Activated CD4-positive, alpha-beta T cell treated with anti-CD3 and anti-CD28 coated beads, Interleukin-2, amount 50 U/mL, for 48 hours (primary cell): ENCODE data around the gene KDR.

Source experiments
- DNase-seq, 2 experiments: peaks; one replicate each; pipeline ENCODE4 v3.0.0-alpha.2; 2020

The KDR gene

DNA sequence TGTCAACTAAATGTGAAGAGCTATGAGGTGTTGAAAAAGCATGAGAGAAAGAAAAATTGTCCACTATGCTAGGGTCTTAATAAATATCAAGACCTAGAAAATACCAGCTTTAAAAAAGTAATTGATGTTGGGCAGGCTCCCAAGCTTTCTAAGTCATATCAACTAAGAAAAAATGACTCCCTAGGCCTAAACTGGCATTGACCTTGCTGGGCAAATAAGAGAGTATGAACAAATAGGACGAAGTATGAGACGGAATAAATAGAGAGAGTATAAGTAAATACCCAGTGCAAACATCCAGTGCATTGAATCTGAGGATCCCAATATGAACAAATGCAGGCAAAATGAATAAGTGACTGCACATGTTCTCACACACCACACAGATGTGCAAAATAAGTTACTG, 3.2 kb downstream of the KDR start:
- DNase-seq: no peak

DNA sequence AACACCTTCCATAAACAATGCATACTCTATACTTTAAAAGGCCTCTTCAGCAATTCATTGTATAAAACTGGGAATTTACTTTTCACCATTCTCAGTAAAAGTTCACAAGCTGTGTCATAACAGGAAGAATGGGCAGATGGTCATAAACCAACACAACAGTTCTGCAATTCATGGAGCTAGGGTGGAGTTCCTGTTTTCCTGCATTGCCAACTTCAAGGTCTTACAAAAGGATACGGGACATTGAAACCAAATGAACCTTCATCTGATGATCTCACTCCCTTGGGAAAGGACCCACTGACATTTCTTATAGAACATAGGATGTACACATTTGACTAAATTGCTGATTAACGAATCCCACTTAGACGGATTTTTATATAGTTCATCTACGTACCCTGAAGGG, 4.1 kb downstream of the KDR start:
- DNase-seq: no peak

DNA sequence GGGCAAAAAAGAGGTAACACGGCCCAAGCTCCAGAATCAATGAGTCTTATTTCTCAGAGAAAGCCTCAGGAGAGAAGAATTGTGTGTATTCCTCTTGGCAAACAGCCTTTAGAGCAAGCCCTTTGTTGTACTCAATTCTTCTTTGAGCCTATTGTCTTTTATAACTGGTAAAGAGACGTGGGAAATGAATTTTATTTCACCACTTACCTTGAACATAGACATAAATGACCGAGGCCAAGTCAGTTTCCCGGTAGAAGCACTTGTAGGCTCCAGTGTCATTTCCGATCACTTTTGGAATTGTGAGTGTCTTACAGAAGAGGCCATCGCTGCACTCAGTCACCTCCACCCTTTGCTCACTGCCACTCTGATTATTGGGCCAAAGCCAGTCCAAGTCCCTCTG, 7.0 kb downstream of the KDR start:
- DNase-seq: no peak

DNA sequence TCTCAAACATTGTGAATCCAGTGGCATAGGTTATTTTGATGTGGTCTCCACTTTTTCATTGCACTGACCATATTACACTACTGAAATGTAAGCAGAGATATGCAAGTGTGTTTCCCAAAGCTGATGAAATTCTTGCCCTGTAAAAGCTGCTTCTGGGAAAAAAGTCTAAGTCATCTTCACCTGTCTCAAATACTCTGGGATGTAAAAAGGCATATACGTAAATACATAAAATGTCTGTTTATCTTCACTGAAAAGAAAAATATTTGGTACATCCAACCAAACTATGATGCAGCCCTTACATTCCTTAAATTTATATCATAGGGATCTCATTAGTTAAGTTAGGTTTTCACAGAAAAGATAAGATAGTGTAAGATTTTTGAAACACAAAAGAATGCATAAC, 7.9 kb downstream of the KDR start:
- no peak for DNase-seq

DNA sequence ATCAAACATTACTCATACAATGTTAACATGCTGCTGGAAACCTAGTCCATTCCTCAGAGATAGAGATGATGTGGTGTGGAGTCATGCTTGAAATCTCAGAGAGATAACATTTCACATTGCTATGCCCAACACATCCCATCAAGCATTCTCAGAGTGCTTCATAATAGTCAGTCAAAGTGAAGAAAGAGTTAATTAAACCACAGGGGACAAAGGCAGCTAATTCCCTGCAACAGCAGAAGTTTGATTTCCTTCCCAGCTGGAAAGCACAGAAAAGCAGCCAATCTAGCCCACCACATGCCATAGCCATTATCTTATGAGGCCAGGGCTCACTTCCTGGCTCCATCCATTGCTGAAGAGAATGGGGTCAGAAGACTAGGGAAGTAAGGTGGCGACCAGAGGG, 8.9 kb downstream of the KDR start:
- no peak for DNase-seq

DNA sequence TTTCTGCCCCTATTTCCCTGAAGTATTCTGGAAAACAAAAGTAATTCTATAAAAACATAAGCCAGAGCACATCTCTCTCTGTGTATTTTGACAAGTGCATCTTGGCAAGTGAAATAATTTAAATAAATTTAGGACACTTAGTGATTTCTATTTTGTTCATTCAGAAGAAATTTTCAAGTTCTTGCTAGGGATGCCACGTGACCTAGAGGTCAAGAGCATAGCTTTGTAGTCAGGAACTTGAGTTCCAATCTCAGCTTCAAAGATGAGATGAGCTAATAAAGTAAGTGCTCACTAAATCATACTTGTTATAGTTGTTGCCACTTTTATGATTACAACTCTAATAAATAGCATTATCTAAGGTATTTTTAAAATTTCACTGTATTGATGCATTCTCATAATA, 13.8 kb downstream of the KDR start:
- no peak for DNase-seq

DNA sequence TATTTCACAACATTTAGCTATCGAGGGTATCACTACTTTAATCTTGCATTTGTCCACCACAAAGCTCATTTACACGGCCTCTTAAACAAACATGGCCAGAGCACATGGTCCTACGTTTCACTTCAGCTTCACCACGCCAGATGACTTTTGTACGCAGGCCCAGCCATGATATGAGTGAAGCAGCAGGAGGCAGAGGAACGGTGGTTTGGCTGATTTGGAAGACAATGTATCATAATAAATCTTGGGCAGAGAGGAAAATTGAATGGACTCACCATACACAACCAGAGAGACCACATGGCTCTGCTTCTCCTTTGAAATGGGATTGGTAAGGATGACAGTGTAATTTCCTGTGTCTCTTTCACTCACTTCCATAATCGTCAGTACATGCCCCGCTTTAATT, 15.3 kb downstream of the KDR start:
- no peak for DNase-seq

DNA sequence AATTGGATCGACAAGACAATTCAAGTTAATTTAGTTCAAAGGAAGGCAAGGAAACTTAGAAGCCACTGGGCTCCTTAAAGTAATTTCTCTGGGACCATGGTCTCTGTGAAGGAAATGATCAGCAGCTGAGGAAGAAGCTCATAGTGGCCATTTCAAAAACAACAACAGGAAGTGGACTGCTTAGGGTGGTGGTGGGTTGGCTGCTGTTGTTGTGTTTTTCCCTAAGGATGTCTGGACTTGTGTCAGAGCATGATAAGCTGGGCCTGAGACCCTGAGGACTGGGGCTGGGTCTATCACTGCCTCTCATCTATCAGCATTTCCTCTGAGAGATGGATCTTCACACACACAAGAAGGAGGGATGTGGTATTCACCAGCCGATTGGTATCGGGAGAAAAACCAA, 18.3 kb downstream of the KDR start:
- DNase-seq: no peak

DNA sequence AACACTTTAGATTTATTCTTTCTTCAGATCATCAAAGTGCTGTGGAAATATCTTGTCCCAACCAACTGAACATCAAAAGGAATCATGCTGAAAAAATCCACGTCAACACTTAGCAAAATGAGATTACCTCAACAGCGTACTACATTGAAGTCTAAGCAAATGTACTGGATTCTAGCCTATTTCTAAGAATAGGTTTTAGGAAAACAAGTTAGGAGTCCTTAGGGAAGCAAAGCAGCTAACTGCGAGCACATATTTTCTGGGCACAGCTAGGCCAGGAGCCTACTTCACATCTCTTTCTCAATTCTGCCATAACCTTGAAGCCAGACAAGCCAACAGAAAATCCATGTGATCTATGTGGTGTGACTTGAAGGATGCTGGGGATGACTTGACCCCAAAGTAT, 22.2 kb downstream of the KDR start:
- DNase-seq: no peak

DNA sequence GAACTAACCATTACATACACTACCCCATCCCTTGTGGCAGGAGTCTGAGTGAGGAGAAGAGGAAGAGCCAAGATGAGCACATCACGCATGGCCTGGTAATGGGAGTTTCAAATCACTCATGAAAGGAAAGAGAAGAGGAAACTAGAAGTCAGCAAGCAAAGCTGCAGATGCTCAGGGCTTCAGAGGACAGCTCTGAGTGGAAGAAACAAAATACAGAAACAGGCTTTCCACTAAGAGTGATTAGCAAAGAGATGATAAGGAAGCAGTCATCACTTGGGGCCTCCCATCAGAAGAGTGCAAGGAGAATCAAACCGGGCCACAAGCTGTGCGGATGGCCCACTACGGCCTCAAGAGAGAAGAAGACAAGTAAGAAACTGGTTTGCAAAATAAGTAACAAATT, 25.6 kb downstream of the KDR start:
- DNase-seq: no peak

DNA sequence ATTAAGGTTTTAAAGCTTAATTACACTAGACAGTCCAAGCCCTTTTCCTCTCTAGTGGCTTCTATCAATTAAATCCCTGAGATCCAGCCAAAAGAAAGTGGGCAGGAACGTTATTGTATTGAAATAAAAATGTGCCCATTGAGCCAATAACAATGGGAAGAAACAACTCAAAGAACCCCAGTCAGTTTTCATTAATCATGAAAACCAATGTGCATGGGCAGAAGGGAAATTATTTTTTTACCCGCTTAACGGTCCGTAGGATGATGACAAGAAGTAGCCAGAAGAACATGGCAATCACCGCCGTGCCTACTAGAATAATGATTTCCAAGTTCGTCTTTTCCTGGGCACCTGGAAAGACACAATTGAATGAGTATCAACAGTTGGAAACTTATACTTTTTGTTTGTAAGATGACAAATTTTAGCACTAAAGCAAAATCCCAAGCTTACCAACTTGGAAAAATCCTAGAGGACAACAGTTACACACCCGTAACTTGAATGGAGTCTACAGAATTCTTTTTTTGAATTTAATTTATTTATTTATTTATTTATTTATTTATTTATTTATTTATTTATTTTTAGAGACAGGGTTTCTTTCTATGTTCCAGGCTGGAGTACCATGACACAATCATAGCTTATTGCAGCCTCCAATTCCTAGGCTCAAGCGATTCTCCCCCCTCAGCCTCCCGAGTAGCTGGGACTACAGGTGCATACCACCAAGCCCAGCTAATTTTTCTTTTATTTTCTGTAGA, 26.8 kb downstream of the KDR start:
- no peak for DNase-seq

DNA sequence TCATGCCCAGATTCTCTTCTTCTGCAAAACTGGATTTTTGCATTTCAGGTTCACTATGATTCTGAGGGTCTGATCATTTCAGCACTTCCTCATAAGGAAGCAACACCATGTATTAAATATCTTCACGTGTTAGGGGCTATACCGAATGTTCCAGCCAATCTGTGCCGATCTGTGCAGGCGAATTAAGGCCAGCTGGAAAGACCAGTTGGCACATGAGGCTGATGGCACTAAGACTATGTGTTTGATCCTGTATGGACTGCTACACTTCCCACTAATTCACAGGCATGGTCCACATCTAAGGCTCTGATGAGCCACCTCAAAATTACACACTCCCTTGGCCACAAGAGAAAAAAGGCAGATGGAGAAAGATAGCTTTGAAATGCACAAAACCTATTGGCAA, 28.8 kb downstream of the KDR start:
- no peak for DNase-seq

DNA sequence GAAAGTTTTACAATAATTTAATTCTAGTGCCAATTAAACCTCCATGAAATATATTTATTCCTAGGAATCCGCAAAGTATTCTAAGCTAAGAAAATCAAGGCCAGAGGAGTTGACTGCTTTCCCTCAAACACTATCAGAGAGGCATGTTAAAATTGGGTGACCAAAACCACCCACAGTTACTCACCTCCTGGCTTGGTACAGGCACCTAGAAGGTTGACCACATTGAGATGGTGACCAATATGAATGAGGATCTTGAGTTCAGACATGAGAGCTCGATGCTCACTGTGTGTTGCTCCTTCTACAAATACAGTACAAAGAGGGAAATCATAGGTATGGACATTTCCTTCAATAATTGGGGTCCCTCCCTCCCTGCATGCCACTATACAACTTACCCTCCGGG, 29.4 kb downstream of the KDR start:
- DNase-seq: no peak

DNA sequence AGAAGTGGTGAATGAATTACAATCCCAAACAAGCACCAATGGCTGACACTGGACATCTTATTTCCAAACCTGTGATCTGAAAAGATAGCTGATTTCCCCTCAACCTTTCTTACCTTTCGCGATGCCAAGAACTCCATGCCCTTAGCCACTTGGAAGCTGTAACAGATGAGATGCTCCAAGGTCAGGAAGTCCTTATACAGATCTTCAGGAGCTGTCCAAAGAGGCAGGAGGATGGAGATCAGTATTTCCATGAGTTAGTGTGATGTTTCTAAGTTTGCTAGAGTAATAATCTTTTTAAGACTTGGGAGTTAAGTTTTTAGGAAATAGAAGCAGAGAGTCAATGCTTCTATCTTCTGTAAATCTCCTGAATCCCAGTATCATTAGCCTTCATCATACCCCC, 32.9 kb downstream of the KDR start:
- DNase-seq: no peak

DNA sequence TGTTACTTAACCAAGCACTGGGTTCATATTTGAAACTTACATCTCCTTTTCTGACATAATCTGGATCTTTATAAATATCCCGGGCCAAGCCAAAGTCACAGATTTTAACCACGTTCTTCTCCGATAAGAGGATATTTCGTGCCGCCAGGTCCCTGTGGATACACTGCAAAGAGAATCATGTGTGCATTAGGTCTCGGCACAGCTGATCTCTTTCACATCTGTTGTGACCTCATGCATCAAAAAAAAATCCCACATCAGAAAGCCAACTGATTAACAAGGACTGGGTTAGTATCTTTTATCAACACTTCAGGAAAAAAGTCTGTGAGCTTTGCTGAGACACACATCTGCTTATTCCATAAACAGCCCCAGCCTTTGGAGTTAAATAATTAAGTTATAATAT, 35.5 kb downstream of the KDR start:
- DNase-seq: no peak

DNA sequence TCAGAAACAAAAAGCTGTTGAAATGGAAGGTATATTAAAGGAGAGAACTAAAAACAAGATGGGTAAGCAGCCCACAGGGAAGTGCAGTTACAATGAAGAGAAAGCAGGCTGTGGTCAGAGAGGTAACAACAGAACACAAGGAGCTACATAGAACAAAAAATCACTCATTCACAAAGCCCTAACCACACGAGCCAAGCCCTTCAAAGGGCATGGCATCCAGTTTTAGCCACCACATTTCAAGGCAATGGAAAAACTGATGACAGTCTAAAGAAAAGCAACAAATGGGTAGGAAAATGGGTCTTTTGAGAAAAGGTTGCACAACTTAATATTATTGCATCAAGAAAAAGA, 37.5 kb downstream of the KDR start:
- no peak for DNase-seq

DNA sequence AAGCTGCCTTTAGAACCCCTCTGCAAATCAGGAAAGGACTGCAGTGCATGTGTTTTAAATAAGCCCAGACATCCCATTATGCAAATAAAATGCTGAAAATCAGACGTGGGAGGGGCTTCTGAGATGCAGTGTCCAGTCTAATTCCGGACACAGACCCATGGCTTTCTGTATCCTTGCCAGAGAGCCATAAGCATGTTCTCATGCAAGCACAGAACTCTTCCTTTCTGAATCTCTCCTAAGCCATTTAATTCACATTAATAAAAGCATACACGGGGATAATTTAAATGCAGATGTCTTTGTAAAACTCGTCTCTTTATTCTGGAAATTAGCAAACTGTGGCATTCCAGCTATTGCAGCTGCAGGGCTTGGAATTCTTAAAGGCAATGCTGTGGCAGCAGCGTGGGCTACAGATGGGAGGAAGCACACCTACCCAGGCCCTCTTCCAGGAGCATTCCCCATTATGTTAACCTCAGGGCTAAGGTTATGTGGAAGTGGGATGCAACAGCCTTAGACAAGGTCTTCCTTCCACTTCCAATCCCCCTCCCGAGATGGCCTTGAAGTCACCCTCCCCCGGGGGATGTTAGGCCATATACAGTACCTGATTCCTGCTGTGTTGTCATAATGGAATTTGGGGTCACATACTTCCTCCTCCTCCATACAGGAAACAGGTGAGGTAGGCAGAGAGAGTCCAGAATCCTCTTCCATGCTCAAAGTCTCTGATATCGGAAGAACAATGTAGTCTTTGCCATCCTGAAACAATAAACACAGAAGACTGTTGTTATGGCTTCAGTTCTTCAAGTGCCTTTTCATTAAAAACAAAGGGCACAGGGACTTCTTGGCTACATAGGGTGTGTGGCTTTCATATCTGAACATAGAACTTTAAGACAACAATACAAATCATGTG, 38.1 kb downstream of the KDR start:
- DNase-seq: no peak

DNA sequence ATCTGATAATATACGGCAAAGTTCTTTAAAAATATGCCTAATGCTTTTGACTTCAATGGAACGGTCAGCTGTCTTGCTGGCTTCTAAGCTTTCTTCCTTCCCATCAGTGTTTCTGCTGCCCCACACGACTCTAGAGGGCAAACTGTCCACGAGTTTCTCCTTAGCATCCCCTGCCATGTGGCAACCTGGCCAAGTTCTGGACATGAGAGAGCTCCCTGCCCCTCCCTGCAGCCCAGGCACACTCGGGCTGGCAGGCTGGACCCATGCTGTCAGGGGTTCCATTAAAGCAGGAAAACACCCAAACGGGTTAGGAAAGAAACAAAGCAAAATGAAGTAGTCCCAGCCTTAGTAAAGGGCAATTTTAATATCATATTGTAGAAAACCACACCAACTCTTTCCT, 38.8 kb downstream of the KDR start:
- DNase-seq: no peak

DNA sequence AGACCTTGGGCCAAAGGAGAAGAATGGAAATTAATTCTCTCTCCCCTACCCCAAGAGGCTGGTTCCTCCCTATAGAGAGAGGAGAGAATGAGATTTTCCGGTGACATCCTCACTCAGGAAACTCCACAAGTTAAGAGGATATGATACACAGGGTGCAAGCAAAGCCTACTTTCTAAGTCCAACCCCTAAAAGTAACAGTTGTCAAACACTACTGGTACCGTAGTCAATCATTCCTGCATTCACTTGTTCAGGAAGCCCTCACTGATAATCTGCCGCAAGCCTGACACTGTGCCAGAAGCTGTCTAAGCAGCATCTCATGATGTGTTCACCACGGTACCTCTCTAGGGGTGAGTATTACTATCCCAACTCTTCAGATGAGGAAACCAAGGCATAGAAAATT, 41.7 kb downstream of the KDR start:
- no peak for DNase-seq

DNA sequence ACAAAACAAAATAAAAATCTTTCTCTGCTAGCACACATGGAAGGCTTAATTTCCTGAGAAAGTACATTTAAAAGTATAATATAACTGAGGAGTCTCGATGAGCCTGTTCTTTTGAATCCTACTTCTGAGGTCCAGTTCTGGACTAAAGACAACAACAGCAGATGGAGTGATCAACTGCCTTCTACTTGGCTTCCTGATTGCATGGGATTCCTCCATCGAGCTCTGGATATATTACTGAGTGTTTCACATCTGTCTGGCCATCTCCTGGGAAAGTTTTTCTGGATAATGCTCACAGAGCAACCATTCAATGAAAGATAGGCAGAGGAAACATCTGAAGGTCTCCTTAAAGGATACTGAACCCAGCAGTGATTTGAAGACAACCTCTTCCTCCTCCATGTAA, 42.6 kb downstream of the KDR start:
- DNase-seq: no peak

DNA sequence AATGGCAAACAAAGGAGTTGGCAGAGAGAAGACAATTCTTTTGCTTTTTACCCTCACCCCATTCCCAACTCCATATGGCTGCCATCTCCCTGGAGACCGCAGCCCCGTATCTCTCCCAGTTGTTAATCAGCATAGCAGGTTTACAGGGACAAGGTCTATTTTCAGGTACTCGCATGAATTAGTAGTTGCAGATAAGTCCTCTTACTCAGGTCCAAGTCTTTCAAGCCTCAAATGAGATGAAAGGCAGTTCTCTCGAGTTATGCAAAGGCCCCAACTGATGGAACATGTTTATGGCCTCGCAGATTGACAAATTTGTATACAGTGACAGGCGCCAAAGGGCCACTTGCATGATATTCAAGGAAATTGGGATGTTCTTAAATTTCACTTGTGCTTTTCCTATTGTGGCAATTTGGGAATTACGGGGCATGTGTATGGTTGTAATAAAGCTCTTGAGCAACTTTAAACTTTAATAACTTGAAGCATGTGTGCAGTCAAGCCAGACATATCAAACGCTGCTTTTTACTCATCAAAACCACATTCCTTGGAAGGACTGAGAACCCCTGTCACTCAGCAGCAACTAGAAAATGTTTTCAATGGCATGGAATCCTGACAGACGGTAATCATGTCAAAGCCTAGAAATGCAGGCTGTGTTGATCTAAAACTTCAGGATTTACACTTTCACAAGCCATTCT, 45.1 kb downstream of the KDR start:
- DNase-seq: no peak

DNA sequence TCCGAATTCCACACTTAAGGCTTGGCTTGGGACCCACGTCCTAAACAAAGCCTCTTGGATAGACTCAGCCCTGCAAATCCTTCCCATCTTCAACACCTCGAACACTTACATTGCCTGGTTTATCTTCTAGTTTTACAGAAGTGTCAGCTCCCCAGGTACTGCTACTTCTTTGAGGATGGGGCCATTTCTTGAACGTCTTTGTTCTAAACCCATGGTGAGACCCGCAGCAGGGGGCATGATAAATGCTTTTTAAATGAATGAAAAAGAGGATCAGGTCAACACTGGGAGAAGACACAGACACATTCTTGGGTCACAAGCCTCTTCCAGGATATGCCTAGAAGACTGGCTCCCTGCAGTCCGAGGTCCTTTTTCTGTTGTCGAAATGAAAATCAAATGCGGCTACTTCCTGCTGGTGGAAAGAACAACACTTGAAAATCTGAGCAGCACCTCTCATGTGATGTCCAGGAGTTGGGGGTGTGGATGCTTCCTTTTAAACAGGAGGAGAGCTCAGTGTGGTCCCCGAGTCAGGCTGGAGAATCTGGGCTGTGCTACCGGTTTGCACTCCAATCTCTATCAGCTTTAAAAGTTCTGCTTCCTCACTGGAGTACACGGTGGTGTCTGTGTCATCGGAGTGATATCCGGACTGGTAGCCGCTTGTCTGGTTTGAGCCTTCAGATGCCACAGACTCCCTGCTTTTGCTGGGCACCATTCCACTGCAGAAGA, 45.8 kb downstream of the KDR start:
- DNase-seq: no peak

DNA sequence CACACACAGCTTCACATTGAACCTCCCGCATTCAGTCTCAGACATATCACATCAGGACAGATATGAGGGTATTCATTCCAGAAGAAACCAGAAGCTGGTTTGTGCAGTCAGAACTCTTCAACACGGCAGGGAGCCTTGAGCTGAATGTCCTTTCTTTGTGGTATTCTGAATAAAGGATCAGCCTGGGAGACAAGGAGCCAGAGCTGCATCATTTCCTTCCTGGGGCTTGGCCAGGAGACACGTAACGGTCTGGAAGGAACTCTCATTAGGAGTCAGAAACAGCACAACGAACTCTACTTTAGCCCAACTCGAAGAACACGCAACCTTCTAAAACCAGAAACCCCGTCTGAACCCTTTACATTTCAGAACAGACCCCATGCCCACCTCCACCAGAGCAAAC, 46.4 kb downstream of the KDR start:
- no peak for DNase-seq
